Erythroblast (primary cell): Measurements from ENCODE around the gene CH25H.

ENCODE experiments used
- GATA1 ChIP-seq: IDR thresholded peaks from 2 replicates; pipeline ENCODE4 v1.6.1; 2011; ENCODE audit warnings: low read depth, mild to moderate bottlenecking, control low read depth, low read length, moderate library complexity
- POLR2A ChIP-seq: IDR thresholded peaks from 2 replicates; pipeline ENCODE4 v1.6.1; 2011; ENCODE audit warnings: mild to moderate bottlenecking, low read length

DNA sequence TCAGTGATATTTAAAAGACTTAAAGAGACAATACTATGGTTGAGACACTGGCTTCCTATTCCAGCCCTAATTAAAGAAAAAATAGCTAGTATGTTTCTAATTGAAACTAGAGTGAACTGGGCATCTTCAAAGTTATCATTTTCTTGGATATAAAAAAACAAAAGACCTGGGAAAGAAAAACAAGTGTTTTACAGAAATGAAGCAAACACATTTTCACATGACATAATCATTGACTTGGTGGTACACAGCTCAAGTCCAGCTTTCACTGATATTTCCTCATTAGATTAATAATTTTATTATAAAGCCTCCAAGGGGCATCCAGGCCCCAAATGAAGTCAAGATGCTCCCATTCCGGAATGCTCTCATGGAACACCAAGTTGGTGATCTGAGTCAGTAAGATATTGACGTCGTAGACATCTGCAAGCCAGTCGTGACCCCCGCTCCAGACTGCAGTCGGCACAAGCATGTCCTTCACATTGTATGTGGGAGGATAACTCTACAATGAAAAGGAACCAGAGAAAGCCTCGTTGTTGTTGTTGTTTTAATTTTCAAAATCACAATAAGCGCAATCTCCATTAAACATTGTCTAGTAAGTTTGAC is 7.5 kb upstream of the CH25H start:
- TF ChIP-seq POLR2A, result no peak
- TF ChIP-seq GATA1, result no peak
